SK-MEL-5 (cell line): ENCODE data around the gene SERPINB13. TPM values are rescaled to one million over a fixed set of nuclear protein-coding genes. Genes with fewer than 3 reads are reported as not detected.
"Not testable (repeated sequence)": the region's sequence is repeated elsewhere in the genome, so short reads cannot be mapped to it uniquely, and the experiment has no call there.

Experiments
- DNase-seq: peaks from one replicate; pipeline ENCODE4 v3.0.0-alpha.2; 2016; ENCODE audit warnings: low read depth, low spot score
- in situ Hi-C: cut with HindIII; loops from 2 replicates; pipeline ENCODE4 v1.10.0; 2016; ENCODE audit warnings: low sequenced_read_pairs, high pct_unique_total_duplicates, low pct_unique_long_range_greater_than_20kb
- total RNA-seq: library from RNA; depleted of rRNA; stranded (reverse); fragments of >200 nt; shearing (Covaris generic); gene quantifications from 2 replicates; pipeline ENCODE4 v1.2.3, GENCODE V29; 2014; rRNA removed

The SERPINB13 gene
- total RNA-seq, 1 experiment from 2014 or later = not detected

DNA sequence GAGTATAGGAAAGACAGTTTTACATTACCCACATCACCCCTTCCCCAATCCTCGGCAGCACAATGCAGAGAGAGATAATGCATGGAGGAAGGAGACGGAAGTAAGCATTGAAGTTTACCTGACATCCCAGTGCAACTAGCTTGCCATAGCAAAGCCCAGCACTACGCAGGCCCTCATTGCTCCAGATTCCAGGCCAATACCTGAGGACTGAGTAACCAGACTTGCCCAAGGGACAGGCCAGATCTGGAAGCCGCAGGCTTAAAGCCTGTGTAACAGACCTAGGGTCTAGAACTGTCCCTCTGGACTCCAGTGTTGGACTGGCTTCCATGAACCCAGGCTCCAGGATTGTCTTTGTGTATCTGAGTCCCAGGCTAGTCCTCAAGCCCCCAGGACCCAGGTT, 39.3 kb downstream of the SERPINB13 start:
- DNase-seq = no peak
- in situ Hi-C loops = no loop called here

- in situ Hi-C loops = no loop called here
- no peak for DNase-seq
Measured at GRCh38 chr18:63627819-63628218, 40.7 kb downstream of the SERPINB13 start.

DNA sequence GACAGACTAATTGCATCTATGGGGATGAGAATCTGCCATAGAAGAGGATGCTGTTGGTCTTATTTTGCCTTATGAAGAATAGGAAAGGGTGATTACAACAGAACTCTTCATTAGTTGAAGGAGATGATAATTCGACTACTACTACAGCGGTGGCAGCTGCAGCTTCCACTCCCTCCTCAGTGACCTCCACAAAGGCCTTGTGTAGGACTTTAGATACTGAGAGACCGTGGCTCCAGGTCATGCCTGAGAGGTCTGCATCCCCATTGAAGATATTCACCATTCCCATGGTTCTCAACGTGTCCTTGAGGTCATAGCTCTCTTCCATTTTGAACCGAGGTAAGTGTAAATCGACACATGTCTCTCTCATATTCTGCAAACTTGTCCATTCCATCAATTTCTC, 50.6 kb downstream of the SERPINB13 start:
- in situ Hi-C loops = no loop called here
- DNase-seq = no peak

- in situ Hi-C loops, DNase-seq: not testable (repeated sequence)
Measured at GRCh38 chr18:63641157-63641680, 54.1 kb downstream of the SERPINB13 start.

GRCh38 chr18:63642668-63643356, 55.7 kb downstream of the SERPINB13 start:
- in situ Hi-C loops = not testable (repeated sequence)

DNA sequence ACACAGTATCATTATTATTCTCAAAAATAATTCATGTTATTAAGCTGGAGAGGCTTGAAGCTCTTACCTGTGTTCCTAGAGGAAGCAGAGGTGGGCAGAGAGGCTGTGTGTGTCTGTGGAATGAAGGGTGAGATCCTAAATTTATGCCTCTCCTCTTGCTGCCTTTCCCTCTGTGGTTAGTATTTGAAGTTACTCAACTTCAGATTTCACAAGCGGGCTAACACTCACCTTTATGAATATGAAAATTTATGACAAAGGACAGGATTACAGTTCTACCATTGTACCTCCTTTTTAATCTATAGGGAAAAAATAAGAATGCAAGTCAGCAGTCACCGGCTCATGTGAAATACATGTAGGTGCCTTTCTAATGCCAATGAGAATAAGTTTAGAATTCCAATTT, 57.0 kb downstream of the SERPINB13 start, which contains the start of gene SERPINB4:
SERPINB4 (minus strand) TSS at position 115 of the 400 bp plus-strand sequence. CDS start 679 bp downstream, outside the sequence.
- in situ Hi-C loops, DNase-seq: not testable (repeated sequence)

More at GRCh38 chr18:63642668-63643356, 55.7 kb downstream of the SERPINB13 start:
- not testable (repeated sequence) for DNase-seq

- DNase-seq, in situ Hi-C loops: not testable (repeated sequence)
Measured at GRCh38 chr18:63644694-63645093, 57.6 kb downstream of the SERPINB13 start.

DNA sequence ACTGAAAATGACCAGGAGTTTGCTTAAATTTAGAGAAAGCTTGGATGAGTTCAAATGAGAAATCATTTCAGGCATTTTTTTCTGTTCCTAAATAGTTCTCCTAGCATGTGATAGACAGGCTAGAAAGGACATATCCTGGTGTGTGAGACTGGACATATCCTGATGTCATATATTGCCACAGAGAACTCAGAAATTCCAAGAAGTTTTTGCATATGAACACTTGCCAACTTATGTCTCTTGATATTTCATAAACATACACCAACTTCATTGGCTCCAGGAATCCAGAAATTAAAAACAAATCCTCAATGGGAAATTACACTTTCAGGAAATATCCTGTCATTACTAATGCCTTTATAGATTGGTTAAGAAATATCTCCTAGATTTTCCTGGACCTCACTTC, 59.8 kb downstream of the SERPINB13 start:
- in situ Hi-C loops = no loop called here

GRCh38 chr18:63648241-63648640, 61.1 kb downstream of the SERPINB13 start:
- in situ Hi-C loops = no loop called here
- DNase-seq = no peak

More for the DNA sequence above, 59.8 kb downstream of the SERPINB13 start:
- DNase-seq = no peak

Other genes starting within 250 kb of the SERPINB13 start
- 27.6 TPM in 2 replicates for gene KDSR, start 220.1 kb upstream of the SERPINB13 start, total RNA-seq
- gene VPS4B, start 164.9 kb upstream of the SERPINB13 start, total RNA-seq = 51.0 and 51.4 TPM in 2 replicates
- not detected in 2 replicates for gene SERPINB5, start 110.4 kb upstream of the SERPINB13 start, total RNA-seq
- not detected in 2 replicates for gene SERPINB12, start 45.0 kb upstream of the SERPINB13 start, total RNA-seq
- gene SERPINB4, start 56.9 kb downstream of the SERPINB13 start, total RNA-seq = not detected in 2 replicates
- gene SERPINB3, start 74.5 kb downstream of the SERPINB13 start, total RNA-seq = not detected in 2 replicates
- not detected in 2 replicates for gene SERPINB11, start 115.6 kb downstream of the SERPINB13 start, total RNA-seq
- 0.21 and 0.59 TPM in 2 replicates for gene SERPINB7, start 188.1 kb downstream of the SERPINB13 start, total RNA-seq